ENCODE measurements around the gene ACTRT2. TPM values are rescaled to one million over a fixed set of nuclear protein-coding genes. Genes with fewer than 3 reads are reported as not detected.

Gene ACTRT2
- total and polyA plus RNA-seq, 2 donors (not counting 3 experiments of a cell fraction or from before 2014, with no cell fraction given) = not detected

GRCh38 chr1:2982615-2983318 lies 38.5 kb upstream of the ACTRT2 start:
- ChIA-PET CTCF (no interaction called here), POLR2A (no interaction called here)
- no peaks in the 10 kb centered on the region for H3K27me3 ChIP-seq (ENCODE audit: control insufficient read depth in 2 of 2, insufficient read depth in 2 of 2, low read length in 2 of 2)
- H3K4me3 ChIP-seq (replicated peaks in 1 of 3; ENCODE audit: insufficient read depth in 1 of 3, low read depth in 1 of 3, low read length in 3 of 3) = no peak overlapping the region
- no peaks in the 10 kb centered on the region for H3K4me1 ChIP-seq (ENCODE audit: control insufficient read depth, extremely low read depth, insufficient read depth, low read length)
- H3K79me2 ChIP-seq (ENCODE audit: control insufficient read depth, insufficient read depth, low read length) = no peaks in the 10 kb centered on the region
- no peak overlapping the region for H3K4me2 ChIP-seq (ENCODE audit: insufficient read depth, low read length)
- intact Hi-C loops (cut with micrococcal nuclease) (no loop called here), dilution Hi-C loops (cut with MboI; ENCODE audit: extremely low pct_ligation_motif_present, low sequenced_read_pairs) (no loop called here)
- peaks cover 5% of the 10 kb centered on the region for H3K9me3 ChIP-seq (replicated peaks; ENCODE audit: control insufficient read depth, insufficient read depth, low read length)
- H3K9me1 ChIP-seq (replicated peaks; ENCODE audit: control insufficient read depth, extremely low read depth, insufficient read depth, low read length) = no peaks in the 10 kb centered on the region
- TF ChIP-seq EZH2 (IDR thresholded peaks at IDR 0.05; ENCODE audit: borderline replicate concordance, low read depth, low read length, severe bottlenecking) = no peak
- no peak for TF ChIP-seq POLR2AphosphoS5 (IDR thresholded peaks at IDR 0.05; ENCODE audit: insufficient read depth, low read depth, low read length)
- no peak for TF ChIP-seq GATA2 (IDR thresholded peaks at IDR 0.05; ENCODE audit: insufficient read depth, insufficient read length, low read depth, low read length)
- no peak for TF ChIP-seq POLR2A (IDR thresholded peaks at IDR 0.05; ENCODE audit: low read depth, low read length)
- no peak for TF ChIP-seq MYC (IDR thresholded peaks at IDR 0.05; ENCODE audit: low read depth, low read length)
- TF ChIP-seq CTCF (IDR thresholded peaks at IDR 0.05; ENCODE audit: extremely low read depth in 1 of 2, insufficient read depth in 1 of 2, low read depth in 1 of 2, low read length in 2 of 2) = no peak
- no peak for TF ChIP-seq FOS (IDR thresholded peaks at IDR 0.05; ENCODE audit: borderline replicate concordance, insufficient read depth, low read length)
- no peak for TF ChIP-seq JUN (IDR thresholded peaks at IDR 0.05; ENCODE audit: borderline replicate concordance, insufficient read depth, insufficient read length, low read depth)
- no peak overlapping the region for H3K9ac ChIP-seq (replicated peaks; ENCODE audit: extremely low read depth, insufficient read depth, low read length)
- DNase-seq (ENCODE audit: low read depth, low spot score) (no peak), FAIRE-seq (no peak)
- no peaks in the 10 kb centered on the region for H3K36me3 ChIP-seq (ENCODE audit: control insufficient read depth in 2 of 2, extremely low read depth in 1 of 2, insufficient read depth in 2 of 2, low read length in 2 of 2)
- no TSS peak for BruUV-seq (replicated peaks)
- H4K20me1 ChIP-seq (replicated peaks; ENCODE audit: control insufficient read depth, extremely low read depth, insufficient read depth, low read length) = no peaks in the 10 kb centered on the region
- H2AFZ ChIP-seq (ENCODE audit: low read depth, low read length) = no peak overlapping the region
- H3K27ac ChIP-seq (ENCODE audit: insufficient read depth, low read depth, low read length) = no peak overlapping the region

Measured in endothelial cell of umbilical vein (primary cell).